ENCODE data around the gene RALGDS. TPM values are rescaled to one million over a fixed set of nuclear protein-coding genes. Genes with fewer than 3 reads are reported as not detected.

RALGDS gene
- total RNA-seq, 1 donor from 2014 or later, result 449 TPM

DNA sequence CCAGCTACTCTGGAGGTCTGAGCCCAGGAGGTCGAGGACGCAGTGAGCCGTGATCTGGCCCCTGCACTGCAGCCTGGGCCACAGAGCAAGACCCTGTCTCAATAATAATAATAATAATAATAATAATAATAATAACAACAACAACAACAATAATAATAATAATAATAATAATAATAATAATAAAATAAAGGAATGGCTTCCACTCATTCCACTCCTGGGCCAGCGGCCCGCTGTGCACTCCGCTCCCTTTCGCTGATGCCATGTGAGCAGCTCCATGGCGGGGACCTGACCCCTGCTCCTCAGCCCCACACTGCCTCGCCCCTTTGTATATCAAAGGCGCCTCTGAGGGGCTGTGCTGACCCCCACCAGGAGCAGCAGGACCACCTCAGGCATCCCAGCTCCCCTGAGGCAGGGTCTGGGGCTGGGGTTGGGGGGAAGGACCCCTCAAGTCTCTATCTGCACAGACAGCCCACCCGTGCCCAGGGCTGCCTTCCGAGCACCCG is 22.6 kb upstream of the RALGDS start:
- Mint-ChIP-seq H3K4me3 (ENCODE audit: unreplicated experiment) (peak overlapping the region; percentile 83), H3K27ac (ENCODE audit: unreplicated experiment) (peak overlapping the region; percentile 97), H3K36me3 (ENCODE audit: unreplicated experiment) (no peaks in the 10 kb centered on the region), H3K27me3 (ENCODE audit: unreplicated experiment) (peaks cover 17% of the 10 kb centered on the region), H3K9me3 (ENCODE audit: unreplicated experiment) (peaks cover 26% of the 10 kb centered on the region), H3K4me1 (ENCODE audit: low read depth, unreplicated experiment) (peaks cover 21% of the 10 kb centered on the region)
- TF ChIP-seq, protein P1, sequence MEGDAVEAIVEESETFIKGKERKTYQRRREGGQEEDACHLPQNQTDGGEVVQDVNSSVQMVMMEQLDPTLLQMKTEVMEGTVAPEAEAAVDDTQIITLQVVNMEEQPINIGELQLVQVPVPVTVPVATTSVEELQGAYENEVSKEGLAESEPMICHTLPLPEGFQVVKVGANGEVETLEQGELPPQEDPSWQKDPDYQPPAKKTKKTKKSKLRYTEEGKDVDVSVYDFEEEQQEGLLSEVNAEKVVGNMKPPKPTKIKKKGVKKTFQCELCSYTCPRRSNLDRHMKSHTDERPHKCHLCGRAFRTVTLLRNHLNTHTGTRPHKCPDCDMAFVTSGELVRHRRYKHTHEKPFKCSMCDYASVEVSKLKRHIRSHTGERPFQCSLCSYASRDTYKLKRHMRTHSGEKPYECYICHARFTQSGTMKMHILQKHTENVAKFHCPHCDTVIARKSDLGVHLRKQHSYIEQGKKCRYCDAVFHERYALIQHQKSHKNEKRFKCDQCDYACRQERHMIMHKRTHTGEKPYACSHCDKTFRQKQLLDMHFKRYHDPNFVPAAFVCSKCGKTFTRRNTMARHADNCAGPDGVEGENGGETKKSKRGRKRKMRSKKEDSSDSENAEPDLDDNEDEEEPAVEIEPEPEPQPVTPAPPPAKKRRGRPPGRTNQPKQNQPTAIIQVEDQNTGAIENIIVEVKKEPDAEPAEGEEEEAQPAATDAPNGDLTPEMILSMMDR (IDR thresholded peaks at IDR 0.05; ENCODE audit: partially characterized antibody, unreplicated experiment), result no peak
- DNase-seq, result no peak

- H3K4me1 Mint-ChIP-seq (ENCODE audit: low read depth, unreplicated experiment), result peaks cover 21% of the 10 kb centered on the region
- DNase-seq, result peak; percentile 43
- TF ChIP-seq, protein P1 (IDR thresholded peaks at IDR 0.05; ENCODE audit: partially characterized antibody, unreplicated experiment), result no peak
- peak overlapping the region; percentile 41 for H3K4me3 Mint-ChIP-seq (ENCODE audit: unreplicated experiment)
- H3K36me3 Mint-ChIP-seq (ENCODE audit: unreplicated experiment), result no peaks in the 10 kb centered on the region
- peaks cover 21% of the 10 kb centered on the region for H3K9me3 Mint-ChIP-seq (ENCODE audit: unreplicated experiment)
- peaks cover 14% of the 10 kb centered on the region for H3K27me3 Mint-ChIP-seq (ENCODE audit: unreplicated experiment)
- H3K27ac Mint-ChIP-seq (ENCODE audit: unreplicated experiment), result peak overlapping the region; percentile 48
These were observed 21.9 kb upstream of the RALGDS start for GRCh38 chr9:133142684-133143622.

DNA sequence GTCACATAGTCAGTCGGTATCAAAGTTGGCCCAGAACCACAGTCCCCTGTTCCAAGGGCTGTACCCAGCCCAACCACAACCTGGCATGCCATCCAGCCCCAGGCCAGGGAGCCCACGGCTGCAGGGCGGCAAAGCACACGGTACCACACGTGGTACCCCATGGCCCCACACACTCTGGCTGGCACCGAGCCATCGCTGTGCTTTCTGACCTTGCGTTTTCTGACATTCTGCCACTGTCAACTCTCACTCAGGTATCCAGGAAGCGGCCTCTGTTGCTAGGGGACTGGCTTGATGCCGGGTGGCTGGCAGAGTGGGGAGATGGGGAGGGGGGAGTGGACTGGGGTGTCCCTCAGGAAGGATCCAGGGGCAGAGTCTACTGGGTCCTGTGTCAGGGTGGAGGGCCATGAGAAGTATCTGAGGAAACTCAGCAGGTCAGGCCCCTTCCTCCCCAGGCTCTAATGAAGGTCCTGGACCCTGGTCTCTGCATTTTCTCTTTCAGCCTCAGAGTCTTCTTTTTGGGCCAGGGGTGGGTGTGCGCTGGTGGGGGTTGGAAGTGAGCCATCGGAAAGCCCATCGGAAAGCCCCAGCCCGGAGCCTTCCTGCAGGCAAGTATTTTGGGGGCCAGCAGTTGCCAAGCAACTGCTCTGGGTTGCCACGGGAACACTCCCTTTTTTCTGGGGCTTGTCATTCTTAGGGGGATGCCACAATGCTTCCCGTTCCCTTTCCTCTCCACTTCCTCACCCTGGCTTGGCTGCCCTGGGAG is 21.0 kb upstream of the RALGDS start:
- TF ChIP-seq, protein P1 (IDR thresholded peaks at IDR 0.05; ENCODE audit: partially characterized antibody, unreplicated experiment), result no peak
- H3K36me3 Mint-ChIP-seq (ENCODE audit: unreplicated experiment), result no peaks in the 10 kb centered on the region
- H3K4me1 Mint-ChIP-seq (ENCODE audit: low read depth, unreplicated experiment), result peaks cover 22% of the 10 kb centered on the region
- peak; percentile 8 for DNase-seq
- no peak overlapping the region for H3K4me3 Mint-ChIP-seq (ENCODE audit: unreplicated experiment)
- peaks cover 14% of the 10 kb centered on the region for H3K27me3 Mint-ChIP-seq (ENCODE audit: unreplicated experiment)
- H3K27ac Mint-ChIP-seq (ENCODE audit: unreplicated experiment), result no peak overlapping the region
- H3K9me3 Mint-ChIP-seq (ENCODE audit: unreplicated experiment), result peaks cover 20% of the 10 kb centered on the region

DNA sequence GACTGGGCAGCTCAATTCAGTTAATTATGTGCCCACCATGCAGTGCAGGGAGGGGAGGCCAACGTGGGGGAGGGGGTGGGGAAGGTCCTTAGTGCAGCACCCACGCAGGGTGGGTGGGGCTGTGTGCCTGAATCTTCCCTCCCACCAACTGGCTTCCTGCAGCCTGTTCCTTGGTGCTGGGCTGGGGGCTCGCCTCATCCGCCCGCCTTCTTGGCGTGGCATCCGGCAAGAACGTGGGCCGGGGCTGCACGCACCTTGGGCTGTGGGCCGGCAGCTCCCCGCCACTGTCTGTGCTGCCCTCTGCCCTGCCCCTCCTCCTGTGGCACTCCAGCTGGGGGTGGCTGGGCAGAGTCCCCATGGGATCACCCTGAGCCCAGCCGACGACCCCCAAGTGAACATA is 19.6 kb upstream of the RALGDS start:
- Mint-ChIP-seq H3K27me3 (ENCODE audit: unreplicated experiment) (peaks cover 10% of the 10 kb centered on the region), H3K4me3 (ENCODE audit: unreplicated experiment) (no peak overlapping the region), H3K4me1 (ENCODE audit: low read depth, unreplicated experiment) (peaks cover 17% of the 10 kb centered on the region), H3K27ac (ENCODE audit: unreplicated experiment) (no peak overlapping the region), H3K9me3 (ENCODE audit: unreplicated experiment) (peaks cover 20% of the 10 kb centered on the region), H3K36me3 (ENCODE audit: unreplicated experiment) (peaks cover 5% of the 10 kb centered on the region)
- TF ChIP-seq, protein P1 (IDR thresholded peaks at IDR 0.05; ENCODE audit: partially characterized antibody, unreplicated experiment), result no peak
- peak; percentile 9 for DNase-seq
